ENCODE measurements around the gene PRKCH. TPM values are rescaled to one million over a fixed set of nuclear protein-coding genes. Genes with fewer than 3 reads are reported as not detected.
A peak's percentile ranks its signal among the peaks of the same experiment; 100 is the strongest.

The PRKCH gene
- total and polyA plus RNA-seq, 8 donors: 35.2 to 48.8 (median 43.1) TPM

- no peak for ATAC-seq
- TF ChIP-seq CTCF (IDR thresholded peaks at IDR 0.05): no peak
- intact Hi-C loops (cut with DNase I): loop anchor here in 1 of 2 donors (10.0 kb wide), 1 partner anchor 106 kb away; no protein-coding TSS in a partner anchor
- DNase-seq: no peak
- Histone ChIP-seq H3K27me3 (no peaks in the 10 kb centered on the region), H3K4me3 (no peak overlapping the region), H3K36me3 (no peaks in the 10 kb centered on the region), H3K9me3 (no peaks in the 10 kb centered on the region), H3K4me1 (peaks cover 0 to 40% of the 10 kb centered on the region in 2 donors), H3K27ac (peak overlapping the region in 1 of 2 donors; percentile 59)
Measured at GRCh38 chr14:61328626-61329262, 7.4 kb downstream of the PRKCH start.

GRCh38 chr14:61329478-61330051 is 8.2 kb downstream of the PRKCH start:
- no peaks in the 10 kb centered on the region for H3K27me3 ChIP-seq
- ATAC-seq (peak; percentile 38), DNase-seq (no peak)
- no peak for TF ChIP-seq CTCF (IDR thresholded peaks at IDR 0.05)
- H3K4me1 ChIP-seq: peaks cover 0 to 45% of the 10 kb centered on the region in 2 donors
- no peak overlapping the region for H3K4me3 ChIP-seq
- peak overlapping the region in 1 of 2 donors; percentile 59 for H3K27ac ChIP-seq
- intact Hi-C loops (cut with DNase I): loop anchor here in 1 of 2 donors (10.0 kb wide), 1 partner anchor 105 kb away; no protein-coding TSS in a partner anchor
- no peaks in the 10 kb centered on the region for H3K9me3 ChIP-seq
- H3K36me3 ChIP-seq: no peaks in the 10 kb centered on the region

DNA sequence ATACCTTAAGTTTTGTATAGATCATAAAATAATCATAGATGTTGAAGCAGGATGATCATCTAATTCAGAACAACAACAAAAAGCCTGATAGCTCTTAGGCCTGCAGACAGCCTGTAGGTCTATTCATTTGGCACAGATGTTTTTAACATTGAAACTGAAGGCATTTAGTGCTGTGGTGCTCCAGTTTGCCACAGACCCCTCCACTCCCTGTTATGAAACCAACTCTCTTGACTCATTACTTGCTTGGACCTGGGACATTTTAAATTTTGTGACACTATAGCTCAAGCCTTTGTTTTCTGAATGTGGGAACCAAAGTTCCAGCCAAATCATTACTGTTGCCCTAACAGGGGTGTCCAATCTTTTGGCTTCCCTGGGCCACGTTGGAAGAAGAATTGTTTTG is 9.1 kb downstream of the PRKCH start:
- peaks cover 0 to 51% of the 10 kb centered on the region in 2 donors for H3K4me1 ChIP-seq
- intact Hi-C loops (cut with DNase I): no loop called here
- H3K27me3 ChIP-seq: no peaks in the 10 kb centered on the region
- no peak for TF ChIP-seq CTCF (IDR thresholded peaks at IDR 0.05)
- ATAC-seq (no peak), DNase-seq (no peak)
- H3K4me3 ChIP-seq: no peak overlapping the region
- no peaks in the 10 kb centered on the region for H3K36me3 ChIP-seq
- H3K27ac ChIP-seq: peak overlapping the region in 1 of 2 donors; percentile 59
- H3K9me3 ChIP-seq: no peaks in the 10 kb centered on the region

DNA sequence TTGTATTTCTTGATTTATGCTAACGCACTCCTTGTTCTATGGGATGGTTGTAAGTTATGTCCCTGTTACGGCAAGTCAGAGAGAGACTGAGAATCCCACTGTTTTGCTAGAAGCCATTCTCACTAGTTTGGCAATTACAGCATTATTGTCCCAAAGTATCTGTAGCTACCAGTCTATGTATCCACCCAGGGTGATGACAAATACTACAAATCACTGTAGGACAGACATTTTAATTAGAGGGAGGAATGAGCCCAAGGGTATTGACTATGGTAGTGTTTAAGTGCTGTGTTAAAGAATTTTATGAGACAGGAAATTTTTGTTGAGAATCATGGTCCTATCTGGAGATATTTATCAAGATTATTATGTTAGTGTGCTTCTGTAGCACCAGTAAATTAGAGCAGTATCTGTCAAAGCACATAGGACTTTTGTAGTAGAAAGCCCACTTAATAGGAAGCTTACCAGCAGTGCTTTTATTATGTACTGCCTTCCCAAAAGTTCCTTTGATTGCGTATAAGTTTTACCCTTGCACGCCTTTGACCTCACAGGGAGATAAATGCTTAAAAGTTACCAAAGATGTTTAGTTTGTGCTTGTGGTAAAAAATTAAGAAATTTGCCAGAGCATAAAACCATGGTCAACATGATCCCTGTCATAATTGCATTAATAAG is 10.7 kb downstream of the PRKCH start:
- H3K27me3 ChIP-seq: no peaks in the 10 kb centered on the region
- peak overlapping the region in 1 of 2 donors; percentile 29 for H3K27ac ChIP-seq
- intact Hi-C loops (cut with DNase I): no loop called here
- DNase-seq: no peak
- ATAC-seq: no peak
- H3K4me3 ChIP-seq: no peak overlapping the region
- no peaks in the 10 kb centered on the region for H3K36me3 ChIP-seq
- H3K4me1 ChIP-seq: peaks cover 0 to 43% of the 10 kb centered on the region in 2 donors
- no peak for TF ChIP-seq CTCF (IDR thresholded peaks at IDR 0.05)
- H3K9me3 ChIP-seq: no peaks in the 10 kb centered on the region

DNA sequence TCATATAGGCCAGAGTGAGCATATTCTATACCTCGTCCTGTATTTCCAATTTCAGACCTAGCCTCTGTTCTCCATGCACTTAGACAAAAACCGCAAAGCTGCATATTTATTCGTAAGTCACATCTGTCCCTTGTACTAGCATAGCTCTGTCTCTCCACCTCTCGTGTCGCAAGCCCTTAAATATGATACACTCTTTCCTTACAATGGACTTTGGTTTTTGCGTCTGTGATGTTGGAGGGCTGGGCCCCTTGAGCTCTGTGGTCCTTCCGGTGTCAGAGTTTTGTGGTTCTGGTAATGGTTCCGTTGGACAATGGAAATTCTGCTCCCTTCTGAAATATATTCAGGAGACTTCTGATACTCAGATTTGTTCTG is 11.3 kb downstream of the PRKCH start:
- H3K36me3 ChIP-seq: no peaks in the 10 kb centered on the region
- ATAC-seq: no peak
- H3K9me3 ChIP-seq: no peaks in the 10 kb centered on the region
- TF ChIP-seq CTCF (IDR thresholded peaks at IDR 0.05): no peak
- H3K4me1 ChIP-seq: peaks cover 0 to 40% of the 10 kb centered on the region in 2 donors
- H3K27ac ChIP-seq: peak overlapping the region in 1 of 2 donors; percentile 29
- H3K27me3 ChIP-seq: no peaks in the 10 kb centered on the region
- no peak for DNase-seq
- intact Hi-C loops (cut with DNase I): no loop called here
- no peak overlapping the region for H3K4me3 ChIP-seq
